ENCODE measurements around the gene AFMID. TPM values are rescaled to one million over a fixed set of nuclear protein-coding genes. Genes with fewer than 3 reads are reported as not detected.

The AFMID gene
- total RNA-seq, 4 donors from 2014 or later, result 33.7 to 82.4 (median 60.4) TPM

DNA sequence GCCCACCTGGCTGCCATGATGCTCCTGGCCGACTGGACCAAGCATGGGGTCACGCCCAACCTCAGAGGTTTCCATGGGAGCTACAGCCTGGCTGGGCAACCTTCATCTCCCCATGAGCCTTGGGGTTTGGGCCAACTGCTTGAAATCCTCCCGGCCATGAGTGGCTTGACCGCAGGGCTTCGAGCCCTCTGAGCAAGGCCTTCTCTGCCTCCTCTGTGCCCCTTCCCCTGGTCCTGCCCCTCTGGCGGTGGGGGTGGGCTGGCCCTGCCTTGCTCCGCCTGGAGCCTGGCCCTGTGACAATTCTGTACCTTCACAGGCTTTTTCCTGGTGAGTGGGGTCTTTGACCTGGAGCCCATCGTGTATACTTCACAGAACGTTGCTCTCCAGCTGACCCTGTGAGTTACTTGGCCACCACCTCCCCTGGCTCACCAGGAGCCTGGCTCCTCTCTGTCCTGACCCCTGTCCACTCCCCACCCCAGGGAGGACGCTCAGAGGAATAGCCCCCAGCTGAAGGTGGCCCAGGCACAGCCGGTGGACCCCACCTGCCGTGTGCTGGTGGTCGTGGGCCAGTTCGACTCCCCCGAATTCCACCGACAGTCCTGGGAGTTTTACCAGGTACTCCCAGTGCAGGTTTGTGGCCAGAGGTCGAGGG, 18.1 kb downstream of the AFMID start:
- H3K9me3 ChIP-seq, result no peaks in the 10 kb centered on the region
- DNase-seq, result no peak
- in situ Hi-C loops (cut with MboI; ENCODE audit: low pct_ligation_motif_present in 1 of 4, low pct_unique_long_range_greater_than_20kb in 1 of 4, low sequenced_read_pairs in 3 of 4) (no loop called here), intact Hi-C loops (cut with DNase I; ENCODE audit: low total_unique reads) (no loop called here)
- no peak overlapping the region for H3K27ac ChIP-seq
- WGBS, 2 donors (ENCODE audit: low coverage in 1 of 2), result 82% methylated on average over 17 of the region's 17 CpGs; no CpG with 5 or more reads in 1 of the 2 donors
- no peaks in the 10 kb centered on the region for H3K4me1 ChIP-seq
- H3K4me3 ChIP-seq, result no peak overlapping the region
- no peaks in the 10 kb centered on the region for H3K27me3 ChIP-seq
- no peaks in the 10 kb centered on the region for H3K36me3 ChIP-seq
- no peak for TF ChIP-seq CTCF (IDR thresholded peaks at IDR 0.05)
- TF ChIP-seq POLR2A (IDR thresholded peaks at IDR 0.05), result no peak
- TF ChIP-seq EP300 (IDR thresholded peaks at IDR 0.05; ENCODE audit: low read depth), result no peak
- TF ChIP-seq POLR2AphosphoS5 (IDR thresholded peaks at IDR 0.05), result no peak

- Histone ChIP-seq H3K4me3 (no peak overlapping the region), H3K27me3 (no peaks in the 10 kb centered on the region), H3K9me3 (no peaks in the 10 kb centered on the region), H3K27ac (no peak overlapping the region), H3K36me3 (no peaks in the 10 kb centered on the region), H3K4me1 (no peaks in the 10 kb centered on the region)
- 73 to 78% methylated on average over 5 to 7 of the region's 7 CpGs for WGBS, 2 donors (ENCODE audit: low coverage in 1 of 2)
- no peak for DNase-seq
- TF ChIP-seq EP300 (IDR thresholded peaks at IDR 0.05; ENCODE audit: low read depth), result no peak
- TF ChIP-seq POLR2AphosphoS5 (IDR thresholded peaks at IDR 0.05), result no peak
- TF ChIP-seq CTCF (IDR thresholded peaks at IDR 0.05), result no peak
- TF ChIP-seq POLR2A (IDR thresholded peaks at IDR 0.05), result no peak
- in situ Hi-C loops (cut with MboI; ENCODE audit: low pct_ligation_motif_present in 1 of 4, low pct_unique_long_range_greater_than_20kb in 1 of 4, low sequenced_read_pairs in 3 of 4) (no loop called here), intact Hi-C loops (cut with DNase I; ENCODE audit: low total_unique reads) (no loop called here)
Observed at GRCh38 chr17:78206298-78206697, 19.1 kb downstream of the AFMID start.

GRCh38 chr17:78208486-78208885, 21.3 kb downstream of the AFMID start:
- no peaks in the 10 kb centered on the region for H3K36me3 ChIP-seq
- H3K27me3 ChIP-seq, result no peaks in the 10 kb centered on the region
- DNase-seq, result no peak
- H3K27ac ChIP-seq, result no peak overlapping the region
- TF ChIP-seq CTCF (IDR thresholded peaks at IDR 0.05) (no peak), POLR2AphosphoS5 (IDR thresholded peaks at IDR 0.05) (no peak), EP300 (IDR thresholded peaks at IDR 0.05; ENCODE audit: low read depth) (no peak), POLR2A (IDR thresholded peaks at IDR 0.05) (no peak)
- H3K4me1 ChIP-seq, result no peaks in the 10 kb centered on the region
- no peak overlapping the region for H3K4me3 ChIP-seq
- H3K9me3 ChIP-seq, result no peaks in the 10 kb centered on the region
- intact Hi-C loops (cut with DNase I; ENCODE audit: low total_unique reads) (no loop called here), in situ Hi-C loops (cut with MboI; ENCODE audit: low pct_ligation_motif_present in 1 of 4, low pct_unique_long_range_greater_than_20kb in 1 of 4, low sequenced_read_pairs in 3 of 4) (no loop called here)
- 74 to 92% methylated on average over 2 to 3 of the region's 3 CpGs for WGBS, 2 donors (ENCODE audit: low coverage in 1 of 2)

GRCh38 chr17:78210111-78210510, 22.9 kb downstream of the AFMID start:
- in situ Hi-C loops (cut with MboI; ENCODE audit: low pct_ligation_motif_present in 1 of 4, low pct_unique_long_range_greater_than_20kb in 1 of 4, low sequenced_read_pairs in 3 of 4) (no loop called here), intact Hi-C loops (cut with DNase I; ENCODE audit: low total_unique reads) (no loop called here)
- TF ChIP-seq POLR2AphosphoS5 (IDR thresholded peaks at IDR 0.05) (no peak), CTCF (IDR thresholded peaks at IDR 0.05) (no peak), POLR2A (IDR thresholded peaks at IDR 0.05) (no peak), EP300 (IDR thresholded peaks at IDR 0.05; ENCODE audit: low read depth) (no peak)
- Histone ChIP-seq H3K4me1 (peaks cover 0 to 15% (median 10%) of the 10 kb centered on the region in 4 donors), H3K4me3 (no peak overlapping the region), H3K36me3 (no peaks in the 10 kb centered on the region), H3K27me3 (no peaks in the 10 kb centered on the region), H3K27ac (no peak overlapping the region), H3K9me3 (no peaks in the 10 kb centered on the region)
- 83 to 84% methylated on average over 4 to 10 of the region's 10 CpGs for WGBS, 2 donors (ENCODE audit: low coverage in 1 of 2)
- no peak for DNase-seq
